OCI-LY1 (cell line): Measurements from ENCODE around the gene FAM50B.

Source experiments
- EZH2 ChIP-seq: fragments of 200-600 bp; sonication (generic), shearing (Covaris generic); IDR thresholded peaks from 2 replicates; pipeline ENCODE4 v1.8.0; 2017; ENCODE audit warnings: borderline replicate concordance, mixed run types, mild to moderate bottlenecking, antibody characterized with exemption, low read length, moderate library complexity, mixed read lengths
- TF ChIP-seq, protein P1 (sequence below): fragments of 200-600 bp; sonication (generic), shearing (Covaris generic); IDR thresholded peaks from 2 replicates; pipeline ENCODE4 v1.5.1; 2017; ENCODE audit warnings: mild to moderate bottlenecking, antibody characterized with exemption, low read length, moderate library complexity, mixed read lengths

DNA sequence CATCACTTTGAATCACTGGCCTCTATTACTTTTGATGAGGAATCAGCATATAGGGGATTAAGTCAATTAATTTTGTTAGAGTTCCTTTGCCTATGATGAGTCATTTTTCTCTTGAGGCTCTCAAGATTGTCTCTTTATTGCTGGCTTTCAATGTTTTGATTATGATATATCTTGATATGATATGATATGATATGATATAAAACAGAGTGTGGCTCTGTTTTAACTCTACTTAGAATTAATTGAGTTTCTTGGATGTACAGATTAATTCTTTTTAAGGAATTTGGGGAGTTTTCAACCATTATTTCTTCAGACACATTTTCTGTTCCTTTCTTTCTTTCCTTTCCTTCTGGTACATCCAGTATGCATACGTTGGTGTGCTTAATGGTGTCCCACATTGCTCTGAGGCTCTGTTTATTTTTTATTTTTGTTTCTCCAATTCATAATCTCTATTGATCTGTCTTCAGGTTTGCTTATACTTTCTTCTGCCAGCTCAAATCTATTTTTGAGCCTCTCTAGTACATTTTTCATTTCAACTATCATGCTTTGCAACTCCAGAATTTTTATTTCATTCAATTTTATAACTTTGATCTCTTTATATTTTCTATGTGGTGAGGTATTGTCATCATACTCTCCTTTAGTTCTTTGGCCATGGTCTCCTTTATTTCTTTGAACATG, 10.8 kb downstream of the FAM50B start:
- no peak for TF ChIP-seq EZH2
- TF ChIP-seq, protein P1, sequence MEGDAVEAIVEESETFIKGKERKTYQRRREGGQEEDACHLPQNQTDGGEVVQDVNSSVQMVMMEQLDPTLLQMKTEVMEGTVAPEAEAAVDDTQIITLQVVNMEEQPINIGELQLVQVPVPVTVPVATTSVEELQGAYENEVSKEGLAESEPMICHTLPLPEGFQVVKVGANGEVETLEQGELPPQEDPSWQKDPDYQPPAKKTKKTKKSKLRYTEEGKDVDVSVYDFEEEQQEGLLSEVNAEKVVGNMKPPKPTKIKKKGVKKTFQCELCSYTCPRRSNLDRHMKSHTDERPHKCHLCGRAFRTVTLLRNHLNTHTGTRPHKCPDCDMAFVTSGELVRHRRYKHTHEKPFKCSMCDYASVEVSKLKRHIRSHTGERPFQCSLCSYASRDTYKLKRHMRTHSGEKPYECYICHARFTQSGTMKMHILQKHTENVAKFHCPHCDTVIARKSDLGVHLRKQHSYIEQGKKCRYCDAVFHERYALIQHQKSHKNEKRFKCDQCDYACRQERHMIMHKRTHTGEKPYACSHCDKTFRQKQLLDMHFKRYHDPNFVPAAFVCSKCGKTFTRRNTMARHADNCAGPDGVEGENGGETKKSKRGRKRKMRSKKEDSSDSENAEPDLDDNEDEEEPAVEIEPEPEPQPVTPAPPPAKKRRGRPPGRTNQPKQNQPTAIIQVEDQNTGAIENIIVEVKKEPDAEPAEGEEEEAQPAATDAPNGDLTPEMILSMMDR: no peak
